Measurements from ENCODE around the gene MRPL23.

MRPL23 gene

DNA sequence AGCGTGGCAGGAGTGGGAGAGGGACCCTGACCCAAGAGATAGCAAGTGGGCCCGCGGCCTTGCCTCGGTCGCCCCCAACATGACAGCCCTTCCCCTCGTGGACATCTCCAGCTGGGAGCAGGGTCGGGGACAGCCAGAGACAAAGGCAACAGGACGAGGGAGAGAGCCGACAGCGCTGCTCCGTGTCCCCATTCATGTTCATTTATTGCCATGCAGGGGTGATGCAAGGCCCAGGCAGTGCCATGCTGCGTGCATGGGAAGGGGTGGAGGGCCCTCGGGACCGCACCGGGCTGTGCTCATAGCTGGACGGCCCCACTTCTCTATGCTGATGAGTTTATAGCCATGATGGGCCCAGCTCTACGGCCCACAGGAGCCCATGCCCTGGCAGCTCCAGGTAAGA lies 12.7 kb downstream of the MRPL23 start:
- DNase-seq = no peak

DNA sequence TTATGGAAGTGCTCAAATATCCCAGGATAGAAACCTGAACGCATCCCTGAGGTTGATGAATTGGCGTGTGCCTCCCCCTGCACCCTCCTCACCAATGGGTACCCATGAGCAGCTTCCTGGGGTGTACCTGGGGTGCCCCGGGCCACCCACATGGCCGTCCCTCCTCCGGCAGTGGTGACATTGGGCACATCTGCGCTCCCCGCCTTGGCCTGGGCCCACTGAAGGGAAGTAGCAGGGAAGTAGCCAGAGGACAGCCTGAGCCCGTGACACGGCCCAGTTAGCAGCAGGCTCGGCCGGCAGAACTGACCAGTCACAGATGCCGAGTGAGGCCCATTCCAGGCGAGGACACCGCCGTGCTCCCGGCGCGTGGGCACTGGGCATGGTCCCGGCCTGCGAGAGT lies 16.7 kb downstream of the MRPL23 start:
- no peak for DNase-seq

DNA sequence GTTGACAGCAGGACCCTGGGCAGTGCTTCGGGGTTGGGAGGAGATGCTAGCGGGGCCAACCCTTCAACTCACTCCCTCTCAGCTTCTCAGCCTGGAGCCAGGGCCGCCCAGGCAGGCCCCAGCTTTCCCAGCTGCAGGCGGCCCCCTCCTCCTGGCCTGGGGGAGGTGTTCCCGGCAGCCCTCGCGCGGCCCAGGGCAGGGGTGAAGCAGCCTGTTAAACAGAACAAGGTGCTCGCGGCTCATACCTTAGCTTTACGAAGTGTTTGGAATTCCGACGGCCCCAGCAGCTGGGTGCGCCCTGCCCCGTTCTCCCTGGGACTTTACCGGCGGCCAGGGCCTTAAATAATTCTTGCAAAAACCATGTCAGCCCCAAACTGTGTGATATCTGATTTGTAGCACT lies 17.2 kb downstream of the MRPL23 start:
- DNase-seq = no peak

DNA sequence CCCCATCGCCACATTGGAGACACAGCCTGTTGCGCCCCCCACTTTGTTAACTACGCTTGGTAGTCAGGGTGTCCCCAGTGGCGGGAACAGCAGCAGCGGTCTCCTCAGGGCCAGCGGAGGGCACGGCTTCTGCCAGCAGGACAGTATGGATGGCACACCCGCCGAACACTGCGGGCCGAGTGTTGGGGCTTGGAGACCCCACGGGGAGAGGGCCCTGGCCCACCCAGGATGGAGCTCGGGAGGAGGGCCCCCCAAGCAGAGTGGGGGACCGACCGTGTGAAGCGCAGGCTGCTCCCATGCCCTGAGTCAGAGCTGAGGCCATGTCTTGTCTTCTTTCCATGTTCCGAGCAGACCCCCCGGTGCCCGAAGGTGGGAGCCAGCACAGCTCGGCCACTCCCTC lies 17.8 kb downstream of the MRPL23 start:
- DNase-seq = no peak

DNA sequence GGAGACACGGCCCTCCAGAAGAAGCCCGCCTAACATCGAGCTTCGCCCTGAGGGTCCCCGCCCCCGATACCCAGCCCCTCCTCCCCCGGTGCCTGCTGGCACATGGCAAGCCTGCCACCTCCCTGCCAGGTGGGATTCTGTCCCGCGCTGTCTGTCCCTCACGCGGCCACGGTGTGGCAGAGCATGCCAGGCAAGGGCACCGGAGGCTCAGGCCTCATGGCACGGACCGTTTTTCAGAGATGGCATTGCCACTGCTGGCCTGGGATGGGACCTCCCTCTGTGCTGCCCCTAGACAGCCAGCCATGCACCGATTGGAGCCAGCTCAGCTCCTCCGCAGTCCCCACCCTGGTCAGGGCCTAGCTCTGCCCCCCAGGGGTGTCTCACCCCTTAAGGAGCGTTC lies 19.4 kb downstream of the MRPL23 start:
- DNase-seq = no peak

DNA sequence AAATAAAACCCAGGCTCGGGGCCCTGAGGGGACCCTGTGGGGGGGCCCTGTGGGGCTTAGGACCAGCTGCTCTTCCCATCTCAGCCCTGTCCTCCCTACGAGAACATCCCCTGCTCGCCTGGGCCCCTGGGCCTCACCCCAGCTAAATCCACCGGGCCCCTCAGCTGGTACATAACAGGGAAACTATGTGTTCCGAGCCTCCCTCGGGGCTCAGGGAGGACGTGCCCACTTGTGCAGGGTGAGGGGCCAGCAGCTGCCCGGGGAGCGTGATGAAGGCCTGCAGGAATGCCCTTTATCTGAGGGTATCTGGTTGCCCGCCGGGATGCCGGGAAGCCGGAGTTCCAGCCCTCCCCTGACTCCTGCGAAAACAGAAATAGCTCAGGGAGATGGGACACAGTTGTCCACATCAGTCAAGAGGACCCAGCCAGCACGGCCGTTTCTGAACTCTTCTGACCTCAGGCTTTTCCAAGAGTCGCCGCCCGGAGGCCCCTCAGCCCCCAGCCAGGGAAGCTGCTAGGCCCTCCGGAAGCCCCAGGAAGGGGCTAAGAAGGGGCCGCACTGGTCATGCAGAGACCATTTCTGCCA lies 20.6 kb downstream of the MRPL23 start:
- no peak for DNase-seq

DNA sequence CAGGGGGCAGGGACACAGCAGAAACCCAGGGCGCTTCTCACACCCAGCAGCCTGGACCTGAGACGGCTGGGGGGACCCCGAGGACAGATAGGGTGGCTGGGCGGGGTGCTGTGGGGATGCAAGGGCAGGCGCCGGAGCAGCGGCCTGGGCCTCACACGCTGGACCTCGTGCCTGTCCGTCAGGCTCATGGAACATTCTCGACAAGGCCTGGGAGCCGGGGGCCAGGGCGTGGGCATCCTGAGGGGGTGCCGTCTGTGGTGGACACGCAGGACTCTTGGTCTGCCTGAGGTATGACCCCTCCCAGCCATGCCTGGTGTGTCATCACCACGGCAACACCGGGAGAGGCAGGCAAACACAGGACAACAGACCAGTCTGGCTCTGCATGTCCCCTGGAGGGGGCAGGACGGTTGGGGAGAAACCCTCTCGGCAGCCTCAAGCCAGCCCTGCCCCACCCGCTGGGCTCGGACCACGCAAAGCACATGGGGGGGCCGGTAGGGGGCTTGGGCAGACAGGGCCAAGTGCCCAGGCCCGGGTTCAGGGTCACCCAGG lies 21.4 kb downstream of the MRPL23 start:
- DNase-seq = no peak

DNA sequence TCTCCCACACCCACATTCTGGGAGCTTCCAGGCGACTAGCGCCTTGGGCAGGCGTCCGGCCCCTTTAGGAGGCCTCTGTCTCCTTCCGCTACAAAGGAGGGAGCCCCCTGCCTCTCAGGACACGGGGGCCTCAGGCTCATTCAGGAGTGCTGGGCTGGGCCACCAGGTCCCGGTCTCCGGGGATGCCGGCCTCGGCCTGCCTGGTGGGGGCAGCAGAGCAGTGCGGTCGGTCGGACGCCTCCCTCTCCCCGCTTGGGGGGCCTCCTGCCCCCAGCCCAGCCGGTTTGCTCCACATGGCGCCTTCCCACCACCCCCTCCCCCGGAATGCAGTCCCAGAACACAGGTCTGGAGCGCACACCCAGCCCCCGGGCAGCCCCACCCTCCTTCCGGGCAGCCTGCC lies 21.9 kb downstream of the MRPL23 start:
- DNase-seq = no peak

DNA sequence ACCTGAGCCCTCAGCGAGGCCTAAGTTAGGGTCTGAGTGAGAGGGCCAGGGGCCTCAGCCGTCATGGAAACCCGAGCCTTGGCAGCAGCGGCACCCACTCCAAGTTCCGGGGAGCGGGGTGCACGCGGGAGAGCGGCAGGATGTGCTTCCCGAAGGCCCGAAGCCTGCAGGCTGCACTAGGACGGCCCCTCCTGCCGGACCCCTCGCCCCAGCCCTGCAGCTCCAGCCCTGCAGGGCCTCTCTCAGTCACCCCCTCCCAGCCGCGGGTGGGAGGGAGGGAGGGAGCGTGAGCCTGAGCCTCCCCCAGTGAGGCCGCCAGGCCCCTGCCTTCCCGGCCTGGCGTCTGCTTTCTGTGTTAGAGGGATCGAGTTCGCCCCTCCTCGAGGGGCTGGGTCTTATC lies 22.6 kb downstream of the MRPL23 start:
- no peak for DNase-seq

DNA sequence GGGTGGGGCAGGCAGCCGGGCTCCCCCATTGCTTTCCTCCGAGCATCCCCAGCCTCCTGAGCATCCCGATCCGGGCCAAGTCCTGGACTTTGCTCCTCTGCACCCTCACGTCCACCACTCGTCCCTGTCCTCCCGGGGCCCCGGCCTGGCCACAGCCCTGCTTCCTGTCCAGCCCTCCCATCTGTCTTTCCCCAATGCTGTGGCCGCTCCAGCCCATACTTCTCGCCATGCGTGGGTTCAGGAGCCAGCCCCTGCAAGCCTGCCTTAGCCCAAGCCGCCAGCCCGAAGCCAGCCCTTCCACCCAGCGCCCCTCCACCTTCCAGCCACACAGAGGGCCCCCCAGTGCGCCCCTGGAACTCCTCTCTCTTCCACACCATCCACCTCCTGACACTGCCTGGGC lies 23.8 kb downstream of the MRPL23 start:
- DNase-seq = no peak

DNA sequence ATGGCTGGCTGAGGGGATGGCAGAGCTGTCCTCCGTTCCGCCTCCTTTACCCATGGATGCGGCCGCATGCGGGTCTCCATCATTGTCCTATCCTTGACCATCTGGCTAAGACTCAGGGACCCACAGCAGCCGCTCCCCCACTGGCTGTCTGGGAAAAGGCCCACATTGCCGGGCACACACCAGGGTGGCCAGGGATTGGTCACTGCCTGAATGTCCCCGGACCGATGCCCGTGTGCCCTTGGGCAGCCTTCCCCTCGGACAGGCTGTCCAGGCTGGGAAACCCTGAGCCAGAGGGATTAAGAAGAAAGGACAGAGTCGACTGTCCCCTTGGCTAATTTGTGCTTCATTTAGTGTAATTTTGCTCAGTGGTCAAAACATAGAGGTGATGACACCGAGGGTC lies 28.1 kb downstream of the MRPL23 start:
- no peak for DNase-seq

DNA sequence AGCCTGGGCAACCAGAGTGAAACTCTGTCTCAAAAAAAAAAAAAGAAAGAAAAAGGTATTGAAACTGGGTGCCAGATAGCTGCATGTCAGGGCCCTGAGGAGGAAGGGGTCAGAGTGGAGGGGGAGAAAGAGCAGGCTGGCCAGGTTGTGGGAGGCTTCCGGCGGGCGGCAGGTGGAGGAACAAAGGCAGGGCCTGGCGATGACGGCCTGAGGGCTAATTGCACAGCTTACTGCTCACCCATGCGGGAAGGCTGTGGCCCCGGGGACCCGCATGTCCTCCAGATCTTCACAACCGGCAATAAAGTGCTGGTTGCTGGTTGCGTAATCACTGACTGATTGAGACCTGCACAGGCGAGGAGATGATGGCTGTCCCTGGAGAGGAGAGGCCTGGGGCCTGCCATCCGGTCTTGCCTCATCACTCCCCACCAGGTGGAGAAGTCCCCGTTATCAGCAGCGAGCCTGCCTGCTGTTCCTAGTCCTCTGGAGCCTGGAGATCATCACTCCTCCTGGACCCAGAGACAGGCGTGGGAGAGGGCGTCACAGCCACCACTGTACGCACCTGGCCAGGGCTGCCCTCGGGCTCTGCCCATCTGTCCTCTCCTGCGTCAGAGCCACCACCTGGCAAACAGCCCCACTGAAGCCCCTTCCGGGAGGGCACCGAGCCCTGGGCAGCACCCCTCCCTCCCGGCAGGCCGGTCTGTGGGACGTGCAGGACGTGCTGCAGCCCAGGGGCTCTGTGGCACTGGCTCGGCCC lies 31.8 kb downstream of the MRPL23 start:
- no peak for DNase-seq

DNA sequence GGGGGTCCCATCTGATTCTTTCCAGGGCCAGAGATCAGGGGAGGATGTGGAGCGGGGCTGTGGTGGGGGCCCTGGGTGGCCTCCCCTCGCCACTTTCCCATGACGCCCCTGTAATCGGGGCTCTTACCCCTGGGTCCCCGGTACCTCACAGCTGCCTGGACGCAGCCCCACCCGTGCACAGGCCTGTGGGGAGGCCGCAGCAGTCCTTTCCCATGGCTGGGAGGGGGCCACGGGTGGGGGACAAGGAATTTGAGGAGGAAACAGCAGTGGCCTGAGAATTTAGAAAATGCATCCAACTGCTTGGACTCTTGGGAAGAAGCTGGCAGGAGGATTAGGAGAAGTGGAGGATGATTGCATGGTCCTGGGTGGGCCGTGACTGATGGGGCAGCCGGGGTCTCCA lies 32.5 kb downstream of the MRPL23 start:
- no peak for DNase-seq

DNA sequence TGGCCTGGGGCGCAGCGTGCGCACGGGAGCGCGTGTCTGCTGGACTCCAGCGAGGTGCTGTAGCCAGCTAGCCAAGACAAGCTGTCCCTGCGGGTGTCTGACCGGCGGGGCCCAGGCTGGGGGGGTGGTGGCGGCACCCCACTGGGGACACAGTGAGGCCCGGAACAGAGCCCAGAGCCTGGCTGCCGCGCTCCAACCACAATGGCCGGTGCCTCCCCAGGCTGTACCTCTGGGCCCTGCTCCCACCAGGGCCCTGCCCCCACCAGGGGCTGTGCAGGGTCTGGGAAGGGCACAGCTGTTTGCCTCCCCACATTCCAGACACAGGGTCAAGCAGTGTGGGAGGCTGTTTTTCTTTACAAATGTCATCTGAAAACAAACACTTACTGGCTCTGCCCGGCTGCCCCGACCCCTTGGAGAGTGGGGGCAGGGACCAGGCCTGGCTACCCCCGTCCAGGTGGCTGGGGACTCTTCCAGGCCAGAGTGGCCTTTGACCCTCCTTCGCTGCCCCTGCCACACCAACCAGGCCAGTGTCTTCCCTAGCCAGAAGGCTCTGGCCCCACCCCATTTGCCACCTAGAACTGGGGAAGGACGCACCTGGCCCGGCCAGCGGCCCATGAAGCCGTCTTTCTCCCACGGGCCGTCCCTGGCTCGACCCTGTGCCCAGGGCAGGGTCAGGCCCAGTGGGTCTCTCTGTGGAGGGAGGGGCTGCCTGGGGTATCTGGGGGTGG lies 35.9 kb downstream of the MRPL23 start:
- no peak for DNase-seq

DNA sequence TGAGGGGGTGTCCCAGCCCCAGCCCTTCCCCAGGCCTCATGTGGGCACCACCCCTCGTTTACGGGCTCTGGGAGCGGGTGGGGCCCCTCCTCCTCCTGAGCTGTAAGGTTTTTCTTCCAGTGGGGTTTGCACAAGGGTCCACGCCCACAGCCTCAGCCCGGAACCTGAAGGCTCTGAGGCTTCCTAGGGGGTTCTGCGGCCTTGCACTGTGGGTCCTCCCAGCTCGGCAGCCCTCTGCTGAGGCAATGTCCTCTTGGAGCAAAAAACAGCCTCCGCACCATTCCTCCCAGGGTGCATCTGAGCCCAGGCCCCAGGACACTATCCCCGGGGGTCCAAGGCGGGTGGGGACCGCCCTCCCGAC lies 36.4 kb downstream of the MRPL23 start:
- peak in 1 of 2 experiments; percentile 13 for DNase-seq

DNA sequence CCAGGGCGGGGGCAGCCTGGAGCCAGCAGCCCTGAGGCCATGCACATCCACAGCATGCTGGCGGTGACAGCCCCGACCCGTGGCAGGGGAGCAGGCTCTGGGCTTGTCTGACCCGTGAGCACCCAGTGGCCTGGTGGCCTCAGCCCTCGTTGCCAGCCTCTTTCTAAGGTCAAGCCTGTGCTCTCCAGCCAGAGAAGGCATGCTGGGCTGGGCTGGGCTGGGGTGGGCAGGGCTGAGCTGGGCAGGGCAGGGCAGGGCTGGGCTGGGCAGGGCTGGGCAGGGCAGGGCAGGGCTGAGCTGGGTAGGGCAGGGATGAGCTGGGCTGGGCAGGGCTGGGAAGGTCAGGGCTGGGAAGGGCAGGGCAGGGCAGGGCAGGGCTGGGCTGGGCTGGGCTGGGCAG lies 39.9 kb downstream of the MRPL23 start:
- DNase-seq = no peak

DNA sequence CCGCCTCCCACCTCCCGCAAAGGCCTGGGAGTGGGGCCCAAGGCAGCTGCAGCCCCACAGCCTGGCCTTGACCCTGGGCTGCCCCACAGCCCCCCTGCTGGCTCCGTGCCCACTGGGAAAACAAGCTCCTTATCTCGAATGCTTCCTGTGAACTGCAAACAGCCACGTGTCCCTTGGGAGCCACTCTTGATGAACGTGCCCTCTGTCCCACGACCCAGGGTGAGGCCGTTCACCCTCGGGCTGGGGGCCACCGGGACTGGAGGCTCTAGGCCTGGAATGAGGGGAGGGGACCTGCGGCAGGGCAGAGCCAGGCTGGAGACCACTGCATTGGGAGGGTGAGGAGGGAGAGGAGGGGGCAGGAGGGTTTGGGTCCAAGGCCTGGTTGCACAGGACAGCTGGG lies 41.0 kb downstream of the MRPL23 start:
- DNase-seq = no peak

DNA sequence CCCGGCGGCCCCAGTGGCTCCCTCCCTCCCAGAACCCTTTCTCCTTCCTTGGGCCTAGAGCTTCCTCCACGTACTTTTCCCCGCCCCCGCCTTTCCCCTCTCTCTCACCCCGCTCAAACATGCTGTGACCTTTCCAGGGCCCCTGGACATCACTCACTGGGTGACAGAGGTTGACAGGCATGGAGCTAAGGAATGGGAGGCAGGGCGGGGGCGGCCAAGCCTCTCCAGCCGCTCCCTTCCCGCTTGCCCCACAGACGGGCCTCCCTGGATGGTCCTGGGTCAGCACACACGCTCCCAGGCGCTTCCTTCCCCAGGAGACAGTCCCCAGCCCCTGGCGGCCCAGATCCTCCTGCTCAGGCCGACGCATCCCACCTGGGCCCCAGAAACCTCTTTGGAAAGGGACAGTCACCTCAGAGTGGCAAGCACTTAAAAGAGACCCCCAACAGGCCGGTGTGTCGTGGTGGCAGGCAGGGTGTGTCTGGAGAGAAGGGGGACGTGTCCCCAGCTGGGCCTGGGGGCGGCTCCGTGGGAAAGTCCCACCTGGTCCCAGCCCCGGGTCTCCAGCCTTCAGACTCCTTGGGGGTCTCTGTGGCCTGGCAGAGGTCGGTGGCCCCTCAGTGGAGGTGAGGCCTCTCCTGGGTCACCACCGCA lies 41.7 kb downstream of the MRPL23 start:
- no peak for DNase-seq

DNA sequence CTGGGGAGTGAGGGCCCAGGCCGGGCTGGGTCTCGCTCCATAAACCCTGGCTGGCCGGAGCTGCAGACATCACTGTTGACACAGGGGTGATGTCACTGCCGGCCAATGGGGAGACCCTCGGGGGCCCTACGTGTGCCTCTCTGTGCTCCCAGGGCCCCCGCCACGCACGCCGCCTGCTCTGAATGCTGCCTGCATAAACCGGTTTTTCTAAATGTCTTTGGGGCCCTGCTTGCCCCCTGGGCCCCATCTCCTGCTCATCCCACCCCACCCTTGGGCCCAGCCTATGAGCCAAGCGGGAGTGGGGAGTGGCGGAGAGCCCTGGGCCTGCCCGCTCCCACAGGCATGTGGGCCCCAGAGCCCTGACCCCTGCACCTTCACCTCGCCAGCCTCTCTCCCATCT lies 42.8 kb downstream of the MRPL23 start:
- no peak for DNase-seq

DNA sequence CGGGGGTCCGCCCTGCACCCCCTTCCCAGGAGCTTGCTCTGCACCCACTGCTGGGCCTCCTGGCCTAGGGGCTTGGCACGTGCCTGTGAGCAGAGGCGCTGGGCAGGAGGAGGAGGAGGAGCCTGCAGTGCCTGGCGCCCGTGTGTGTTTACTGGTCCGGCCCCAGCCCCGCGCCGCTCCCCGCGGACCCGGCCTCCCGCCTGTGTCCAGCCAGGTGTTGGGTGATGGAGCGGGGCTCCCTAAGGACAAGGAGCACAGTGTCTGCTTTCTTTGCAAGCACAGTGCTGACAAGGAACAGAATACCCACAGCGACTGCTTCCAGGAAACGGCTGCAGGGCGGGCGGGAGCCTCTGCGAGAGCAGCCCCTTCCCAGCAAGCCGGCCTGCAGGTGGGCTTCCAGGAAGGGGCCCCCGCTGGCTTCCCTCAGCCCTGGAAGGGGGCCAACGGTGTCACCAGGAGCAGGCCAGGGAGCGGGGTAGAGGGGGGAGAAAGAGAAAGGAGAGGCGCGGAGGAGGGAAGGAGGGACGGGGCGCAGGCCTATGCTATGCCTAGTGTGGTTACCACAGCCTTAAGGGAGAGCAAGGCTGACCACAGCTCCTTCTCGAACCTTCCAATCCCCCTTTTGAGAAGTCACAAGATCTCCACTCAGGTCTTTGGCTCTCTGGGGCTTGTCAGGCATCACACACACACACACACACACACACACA lies 43.9 kb downstream of the MRPL23 start:
- no peak for DNase-seq

DNA sequence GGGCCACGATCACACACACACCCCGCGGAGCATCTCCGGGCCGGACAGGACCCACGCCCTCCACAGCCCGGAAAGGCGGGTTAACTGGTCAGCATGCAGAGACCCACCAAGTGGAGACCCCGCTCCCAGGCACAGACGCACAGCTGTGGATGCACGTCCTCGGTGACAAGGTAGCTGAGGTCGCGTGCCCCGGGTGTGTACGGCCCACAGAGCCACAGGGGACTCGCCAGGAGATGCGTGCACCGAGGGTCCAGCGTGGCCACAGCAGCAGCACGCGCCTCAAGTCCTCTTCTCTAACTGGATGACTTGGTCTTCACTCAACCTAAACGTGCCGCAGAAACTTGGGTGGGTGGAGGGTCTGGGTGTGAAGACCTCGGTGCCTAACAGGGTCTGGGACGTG lies 45.0 kb downstream of the MRPL23 start:
- DNase-seq = no peak

DNA sequence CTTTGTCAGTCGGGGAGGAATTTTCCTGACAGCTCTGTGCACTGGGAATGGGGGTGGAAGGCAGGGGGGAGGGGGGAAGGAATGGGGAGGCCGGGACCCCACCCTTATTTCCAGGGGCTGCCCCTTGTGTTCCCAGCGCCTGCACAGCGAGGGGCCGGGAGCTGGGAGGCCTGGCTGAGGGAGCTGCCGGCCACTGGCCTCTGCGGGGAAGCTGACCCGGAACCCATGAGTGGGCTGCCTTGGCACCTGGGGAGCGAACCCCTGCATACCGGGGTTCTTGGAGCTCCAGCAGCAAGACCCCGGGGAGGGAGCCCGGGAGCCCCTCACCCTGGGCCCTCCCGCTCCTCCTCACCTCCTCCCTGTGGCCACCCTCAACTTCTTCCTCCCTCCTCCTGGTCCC lies 47.0 kb downstream of the MRPL23 start:
- DNase-seq = no peak

DNA sequence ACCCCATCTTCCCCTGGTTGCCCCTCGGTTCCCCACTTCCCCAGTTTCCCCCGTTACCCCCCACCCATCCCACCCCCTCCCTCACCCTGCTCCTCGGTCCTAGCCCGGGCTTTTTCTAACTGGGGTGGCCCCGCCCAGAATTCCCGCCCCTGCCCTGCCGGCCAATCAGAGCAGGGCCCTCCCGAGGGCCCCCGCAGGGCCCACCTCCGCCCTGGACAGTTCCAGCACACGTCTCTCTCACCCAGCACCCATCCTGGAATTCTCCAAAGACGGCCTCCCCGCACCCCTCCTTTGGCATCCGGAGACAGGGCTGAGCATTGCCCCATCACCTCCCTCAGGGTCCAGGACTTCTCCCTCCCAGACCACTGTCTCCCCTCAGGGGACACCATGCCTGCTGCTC lies 50.6 kb downstream of the MRPL23 start, which contains the start of gene H19:
Gene H19 (minus strand): TSS at position 88 of the 400 bp plus-strand sequence.
- no peak for DNase-seq
